GM13976 (cell line): ENCODE data around the gene CDH13.

Experiments
- DNase-seq: peaks from one replicate; pipeline ENCODE4 v3.0.0; 2012; ENCODE audit warnings: low spot score
- in situ Hi-C: fragments of 300-500 bp; cut with MboI; formaldehyde crosslinking; loops from one replicate; pipeline ENCODE4 v1.12.0; 2022; ENCODE audit warnings: low sequenced_read_pairs, mixed read lengths, inconsistent platforms; ENCODE audit not compliant: unreplicated experiment
- TF ChIP-seq, protein P1 (sequence below): IDR thresholded peaks from 2 replicates; pipeline ENCODE4 v1.5.1; 2012; ENCODE audit warnings: borderline replicate concordance, mild to moderate bottlenecking; ENCODE audit not compliant: insufficient read depth; ENCODE audit errors: extremely low read depth, missing control alignments, control extremely low read depth

CDH13 gene

GRCh38 chr16:83733301-83733700 is 1106.5 kb downstream of the CDH13 start:
- no peak for DNase-seq
- in situ Hi-C loops: no loop called here
- TF ChIP-seq, protein P1, sequence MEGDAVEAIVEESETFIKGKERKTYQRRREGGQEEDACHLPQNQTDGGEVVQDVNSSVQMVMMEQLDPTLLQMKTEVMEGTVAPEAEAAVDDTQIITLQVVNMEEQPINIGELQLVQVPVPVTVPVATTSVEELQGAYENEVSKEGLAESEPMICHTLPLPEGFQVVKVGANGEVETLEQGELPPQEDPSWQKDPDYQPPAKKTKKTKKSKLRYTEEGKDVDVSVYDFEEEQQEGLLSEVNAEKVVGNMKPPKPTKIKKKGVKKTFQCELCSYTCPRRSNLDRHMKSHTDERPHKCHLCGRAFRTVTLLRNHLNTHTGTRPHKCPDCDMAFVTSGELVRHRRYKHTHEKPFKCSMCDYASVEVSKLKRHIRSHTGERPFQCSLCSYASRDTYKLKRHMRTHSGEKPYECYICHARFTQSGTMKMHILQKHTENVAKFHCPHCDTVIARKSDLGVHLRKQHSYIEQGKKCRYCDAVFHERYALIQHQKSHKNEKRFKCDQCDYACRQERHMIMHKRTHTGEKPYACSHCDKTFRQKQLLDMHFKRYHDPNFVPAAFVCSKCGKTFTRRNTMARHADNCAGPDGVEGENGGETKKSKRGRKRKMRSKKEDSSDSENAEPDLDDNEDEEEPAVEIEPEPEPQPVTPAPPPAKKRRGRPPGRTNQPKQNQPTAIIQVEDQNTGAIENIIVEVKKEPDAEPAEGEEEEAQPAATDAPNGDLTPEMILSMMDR: no peak

GRCh38 chr16:83734136-83734535 is 1107.4 kb downstream of the CDH13 start:
- TF ChIP-seq, protein P1: no peak
- no peak for DNase-seq
- in situ Hi-C loops: no loop called here

DNA sequence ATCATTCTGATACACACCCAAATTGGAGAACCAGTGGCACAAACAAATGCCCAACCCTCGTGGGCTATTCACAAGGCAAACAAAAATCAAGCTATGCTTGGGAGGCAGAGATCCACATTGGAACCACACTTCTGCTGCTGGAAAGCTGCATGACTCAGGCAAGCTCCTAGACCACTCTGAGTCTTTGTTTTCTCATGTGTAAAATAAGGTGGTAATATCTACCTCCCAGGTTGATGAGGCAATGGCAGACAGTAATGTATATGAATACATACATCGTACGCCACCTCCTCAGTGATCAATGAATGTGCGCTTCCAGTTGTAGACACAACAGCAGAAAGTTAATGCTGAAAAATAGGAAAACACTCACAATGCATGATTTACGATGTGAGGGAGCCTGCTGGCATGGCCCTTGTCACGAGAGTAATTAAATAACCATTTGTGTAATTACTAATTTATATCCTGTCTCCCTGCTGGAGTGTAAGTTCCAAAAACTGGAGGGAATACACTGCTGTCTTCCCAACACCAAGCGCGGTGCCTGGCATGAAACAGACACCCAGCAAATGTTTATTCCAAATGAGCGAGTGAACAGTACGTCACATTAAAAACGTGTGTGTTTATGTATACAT is 1111.1 kb downstream of the CDH13 start:
- TF ChIP-seq, protein P1: no peak
- no peak for DNase-seq
- in situ Hi-C loops: no loop called here

- DNase-seq: no peak
- TF ChIP-seq, protein P1: no peak
- in situ Hi-C loops: no loop called here
These were observed 1112.2 kb downstream of the CDH13 start for GRCh38 chr16:83738923-83739503.

DNA sequence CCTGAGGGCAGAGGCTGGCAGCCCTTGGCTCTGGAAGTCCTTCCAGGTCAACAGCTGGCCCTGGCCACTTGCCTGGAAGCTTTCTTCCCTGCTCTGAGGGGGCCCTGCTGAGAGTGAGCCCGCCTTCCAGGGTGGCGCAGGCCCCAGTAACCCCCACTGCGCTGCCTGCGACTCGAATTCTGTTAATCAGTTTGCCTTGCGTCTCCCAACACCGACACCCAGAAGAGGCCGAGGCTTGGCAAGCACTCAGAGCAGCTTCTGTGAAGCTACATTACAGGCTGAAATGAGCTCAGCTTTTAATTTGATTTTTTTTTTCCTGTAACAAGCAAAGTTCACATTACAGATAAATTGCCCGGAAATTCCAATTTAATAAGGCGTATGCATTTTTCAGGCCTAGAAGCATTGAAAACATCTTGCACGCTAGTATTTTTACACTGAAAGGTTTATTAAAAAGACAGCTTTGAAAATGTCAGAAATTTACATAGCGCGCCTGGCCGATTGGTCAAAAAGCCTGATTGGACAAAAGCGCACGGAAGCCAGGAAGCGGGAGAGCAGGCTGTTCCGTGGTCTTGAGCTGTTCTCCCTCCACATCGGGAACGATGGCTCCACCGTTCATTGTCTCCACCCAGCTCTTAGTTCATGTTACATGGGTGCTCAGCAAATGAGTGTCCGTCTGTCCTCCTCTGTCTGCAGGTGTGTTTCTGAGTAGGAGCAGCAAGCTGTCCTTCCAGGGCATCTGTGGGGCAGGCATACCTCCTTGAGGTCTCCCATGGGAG is 1115.5 kb downstream of the CDH13 start:
- in situ Hi-C loops: no loop called here
- DNase-seq: no peak
- TF ChIP-seq, protein P1: no peak

- TF ChIP-seq, protein P1: no peak
- in situ Hi-C loops: no loop called here
- no peak for DNase-seq
These were observed 1116.5 kb downstream of the CDH13 start for GRCh38 chr16:83743241-83743640.
